ENCODE measurements around the gene ZPBP.

GRCh38 chr7:50141854-50142253 is 48.8 kb upstream of the ZPBP start:
- no peak for TF ChIP-seq EZH2 (IDR thresholded peaks at IDR 0.05; ENCODE audit: low read depth)
- no peak for TF ChIP-seq CTCF (conservative IDR thresholded peaks at IDR 0.05)

All from PC-9 (cell line).